SIG-M5 treated with dmso at 0.1 percent for 504 hours (cell line): Measurements from ENCODE around the gene ARHGAP6.
"Not testable (repeated sequence)": the region's sequence is repeated elsewhere in the genome, so short reads cannot be mapped to it uniquely, and the experiment has no call there.

Experiments
- DNase-seq: peaks from one replicate; lab custom pipeline; 2025; ENCODE audit not compliant: unreplicated experiment; lab: John Stamatoyannopoulos, UW

The ARHGAP6 gene

DNA sequence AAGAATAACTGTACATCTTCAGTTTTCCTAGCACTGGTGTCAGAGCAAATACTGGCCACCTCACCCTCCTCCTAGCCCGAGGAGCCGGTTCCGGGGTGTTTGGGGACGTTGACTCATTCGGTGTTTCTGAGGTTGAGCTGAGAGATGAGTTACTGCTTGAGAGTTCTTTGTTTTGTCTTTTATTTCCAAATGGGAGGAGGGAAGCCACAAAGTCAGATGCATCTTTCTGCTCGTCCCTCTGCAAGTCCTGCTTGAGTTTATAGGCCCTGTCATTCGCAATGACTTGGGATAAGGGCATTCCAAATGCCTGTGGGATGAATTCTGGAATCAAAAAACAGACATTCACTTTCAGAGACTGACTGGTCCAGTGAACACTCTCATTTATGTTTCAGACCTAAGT is 477.1 kb downstream of the ARHGAP6 start:
- no peak for DNase-seq

DNA sequence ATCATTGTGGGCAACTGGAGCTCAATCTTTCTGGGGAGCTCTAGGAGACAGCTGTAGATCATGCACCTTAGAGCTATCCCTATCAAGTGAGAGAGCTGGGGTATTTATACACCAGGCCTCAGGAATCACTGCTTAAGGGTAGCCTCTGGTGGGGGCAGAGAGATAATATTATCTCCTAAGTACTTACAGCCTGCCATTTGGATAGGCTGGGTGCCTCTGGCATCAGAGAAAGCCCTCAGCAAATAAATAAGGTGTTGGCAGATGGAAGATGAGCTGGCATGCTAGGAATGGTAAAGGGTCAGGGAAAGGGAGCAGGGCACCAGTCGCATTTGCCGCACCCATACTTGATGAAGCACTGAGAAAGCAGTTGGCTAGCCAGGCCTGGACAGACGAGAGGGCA is 478.7 kb downstream of the ARHGAP6 start:
- no peak for DNase-seq

DNA sequence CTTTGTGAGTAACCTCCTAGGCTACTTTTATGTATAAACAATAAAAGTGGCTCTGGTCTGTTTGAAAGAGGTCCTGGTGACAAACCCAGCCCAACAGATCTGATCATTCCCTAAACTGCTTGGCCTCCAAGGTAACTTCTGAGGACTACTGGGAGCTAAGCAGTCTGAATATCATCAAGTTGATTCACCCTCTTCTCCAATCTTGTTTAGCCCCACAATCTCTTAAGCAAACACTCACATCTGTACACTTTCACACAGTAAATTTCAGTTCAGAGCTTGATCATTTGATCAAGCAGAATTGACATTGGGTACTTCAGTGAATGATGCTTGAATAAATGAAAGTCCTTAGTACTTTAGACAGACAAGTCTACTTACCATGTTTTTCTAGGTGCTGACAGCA is 479.9 kb downstream of the ARHGAP6 start:
- no peak for DNase-seq

DNA sequence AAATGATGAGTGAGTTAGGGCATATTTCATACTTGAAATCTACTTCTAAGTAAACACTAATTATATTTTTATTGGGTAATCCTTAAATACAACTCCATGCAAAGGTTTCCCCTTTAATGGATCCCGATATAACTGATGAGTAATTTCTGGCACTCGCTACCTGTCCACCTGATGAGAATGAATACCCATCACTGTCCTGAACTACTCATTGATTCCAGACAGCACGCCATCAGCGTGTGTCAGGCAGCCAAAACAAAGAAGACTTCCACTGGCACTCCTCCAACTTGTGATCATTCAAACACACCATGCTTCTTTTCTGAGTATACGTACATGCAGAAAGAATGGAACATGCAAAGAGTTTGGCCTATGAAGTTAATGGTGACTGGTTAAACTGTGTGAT is 485.1 kb downstream of the ARHGAP6 start:
- DNase-seq: no peak

DNA sequence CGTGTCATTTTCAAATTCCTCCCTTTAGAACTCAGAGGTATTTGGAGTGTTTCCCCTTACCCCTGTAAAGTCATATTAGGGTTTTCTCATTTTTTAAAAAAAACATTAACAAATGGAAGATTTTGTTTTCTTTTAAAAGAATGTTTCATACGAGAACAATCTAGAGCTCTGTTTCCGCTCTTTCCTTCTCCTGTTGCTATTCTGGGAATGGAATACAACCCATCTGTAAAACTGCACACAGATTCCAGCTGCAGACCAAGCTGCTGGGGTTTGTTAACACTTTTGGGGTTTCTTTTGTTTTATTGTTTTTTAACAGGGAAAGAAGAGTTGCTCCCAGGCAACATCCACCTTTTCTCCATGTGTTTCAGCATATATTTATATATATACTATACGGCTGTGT is 493.3 kb downstream of the ARHGAP6 start:
- DNase-seq: no peak

DNA sequence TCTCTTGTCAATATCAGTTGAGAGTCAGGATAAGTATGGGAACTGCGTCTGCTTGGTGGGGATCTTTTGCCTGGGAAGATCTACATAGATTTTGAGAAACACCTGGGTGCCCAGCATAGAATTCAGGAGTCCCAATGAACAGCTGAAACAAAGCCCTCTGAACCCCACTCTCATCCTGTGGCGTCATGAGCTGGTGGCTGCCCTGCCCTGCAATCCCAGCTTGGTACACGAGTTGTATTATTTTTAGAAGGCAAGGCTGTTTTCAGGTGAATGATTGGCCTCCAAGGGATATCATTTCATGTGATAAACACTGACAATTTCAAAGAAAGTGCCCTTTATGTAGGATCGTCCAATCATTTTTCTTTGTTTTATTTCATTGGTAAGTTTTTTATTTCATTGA is 493.8 kb downstream of the ARHGAP6 start:
- no peak for DNase-seq

DNA sequence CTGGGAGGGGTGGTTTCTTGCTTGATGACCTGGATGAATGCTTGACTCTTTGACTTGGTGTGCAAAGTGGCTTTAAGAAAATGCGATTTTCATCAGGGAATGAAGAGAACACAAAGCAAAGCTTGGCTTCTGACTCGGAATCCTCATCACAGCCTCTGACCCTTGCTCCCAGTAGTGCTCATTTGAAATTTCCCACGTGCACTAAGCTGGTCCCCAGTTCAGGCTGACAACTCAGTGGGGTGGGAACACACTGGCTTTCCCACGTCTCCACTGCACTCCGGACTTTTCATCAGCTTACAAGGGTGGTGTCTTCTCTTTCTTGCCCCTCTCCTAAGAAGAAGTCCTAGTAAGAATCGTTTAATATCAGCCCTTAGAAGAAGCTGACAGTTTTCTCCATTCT is 501.3 kb downstream of the ARHGAP6 start:
- no peak for DNase-seq

DNA sequence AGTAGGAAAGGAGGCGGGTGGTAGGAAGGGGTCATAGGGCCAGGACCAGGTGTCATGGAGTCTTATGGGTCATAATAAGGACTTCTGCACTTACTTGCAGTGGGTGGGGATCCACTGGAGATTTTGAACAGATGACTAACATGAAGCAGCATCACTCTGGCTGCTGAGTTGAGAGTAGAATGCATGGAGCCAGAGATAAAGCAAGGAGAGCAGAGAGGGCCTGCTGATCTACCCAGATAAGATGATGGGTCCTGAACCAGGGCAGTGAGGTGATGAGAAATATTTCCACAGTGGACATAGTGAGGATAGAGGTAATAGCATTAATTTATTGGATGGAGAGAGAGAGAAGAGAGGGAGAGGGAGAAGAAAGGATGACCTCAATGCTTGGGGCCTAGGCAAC is 506.6 kb downstream of the ARHGAP6 start:
- DNase-seq: no peak

DNA sequence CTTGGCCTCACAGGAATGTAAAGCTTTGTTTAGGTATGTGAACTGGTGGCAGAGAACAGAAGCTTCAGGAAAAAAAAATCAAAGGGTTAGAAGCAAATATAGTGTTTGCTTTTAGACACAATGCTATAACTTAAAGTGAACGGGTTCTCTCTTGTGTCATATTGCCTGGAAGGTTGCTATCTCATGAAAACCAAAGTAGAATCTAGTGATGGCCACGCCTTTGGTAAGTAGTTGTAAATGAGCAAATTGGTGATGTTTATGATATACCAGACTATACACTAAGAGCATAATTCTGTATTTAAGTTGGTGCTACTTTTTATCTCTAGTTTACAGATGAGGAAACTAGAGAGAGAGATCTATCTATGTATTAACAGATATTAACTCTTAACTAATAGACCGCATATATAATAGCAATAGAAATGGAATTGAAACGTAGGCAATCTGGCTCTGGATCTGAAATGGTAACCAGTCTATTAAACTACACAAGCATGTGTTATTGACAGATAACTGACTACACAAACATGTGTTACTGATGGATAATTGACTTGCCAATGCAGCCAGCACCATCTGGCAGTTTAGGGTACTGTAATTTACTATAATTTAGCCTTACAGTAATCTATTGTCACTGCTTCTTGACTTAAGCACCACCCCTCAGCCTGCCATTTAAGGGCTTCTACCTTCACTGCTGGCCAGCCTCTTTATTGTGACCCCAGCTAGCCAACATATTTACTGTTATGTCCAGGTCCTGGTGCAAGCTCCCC is 513.7 kb downstream of the ARHGAP6 start:
- DNase-seq: no peak

DNA sequence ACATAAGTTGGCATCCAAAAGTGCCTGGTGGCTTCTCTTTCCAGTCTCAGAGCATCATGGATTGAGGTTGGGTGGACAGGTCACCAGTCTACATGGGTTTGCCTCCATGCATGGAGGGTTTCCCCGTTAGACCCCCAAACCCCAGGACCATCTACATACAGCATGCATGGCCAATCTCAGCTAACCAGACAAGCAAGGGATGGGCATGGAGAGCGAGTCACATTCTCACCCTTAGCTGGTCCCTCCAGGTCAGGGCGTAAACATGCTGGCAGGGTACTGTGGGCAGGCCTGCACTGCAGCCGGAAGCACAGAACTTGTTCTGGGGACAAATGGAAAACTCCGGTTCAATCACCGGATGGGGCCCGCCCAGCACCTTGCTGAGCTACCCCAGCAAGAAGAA is 517.3 kb downstream of the ARHGAP6 start:
- DNase-seq: no peak

DNA sequence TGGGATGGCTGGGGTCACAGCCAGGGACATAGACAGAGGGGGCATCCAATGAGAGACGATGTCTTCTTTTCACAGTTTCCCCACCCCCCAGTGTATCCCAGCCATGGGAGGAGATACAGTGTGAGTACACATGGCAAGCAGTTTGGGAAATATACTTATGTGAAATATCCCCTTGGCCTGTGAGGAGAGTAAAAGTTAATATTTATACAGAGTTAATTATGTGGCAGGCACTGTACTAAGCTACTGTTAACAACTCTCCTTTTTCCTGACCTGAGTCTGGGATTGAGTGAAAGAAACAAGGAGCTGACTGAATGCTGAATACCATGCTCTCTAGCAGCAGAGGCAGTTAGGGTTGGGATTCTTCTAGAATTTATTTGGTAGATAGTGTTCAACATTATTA is 519.3 kb downstream of the ARHGAP6 start:
- no peak for DNase-seq

DNA sequence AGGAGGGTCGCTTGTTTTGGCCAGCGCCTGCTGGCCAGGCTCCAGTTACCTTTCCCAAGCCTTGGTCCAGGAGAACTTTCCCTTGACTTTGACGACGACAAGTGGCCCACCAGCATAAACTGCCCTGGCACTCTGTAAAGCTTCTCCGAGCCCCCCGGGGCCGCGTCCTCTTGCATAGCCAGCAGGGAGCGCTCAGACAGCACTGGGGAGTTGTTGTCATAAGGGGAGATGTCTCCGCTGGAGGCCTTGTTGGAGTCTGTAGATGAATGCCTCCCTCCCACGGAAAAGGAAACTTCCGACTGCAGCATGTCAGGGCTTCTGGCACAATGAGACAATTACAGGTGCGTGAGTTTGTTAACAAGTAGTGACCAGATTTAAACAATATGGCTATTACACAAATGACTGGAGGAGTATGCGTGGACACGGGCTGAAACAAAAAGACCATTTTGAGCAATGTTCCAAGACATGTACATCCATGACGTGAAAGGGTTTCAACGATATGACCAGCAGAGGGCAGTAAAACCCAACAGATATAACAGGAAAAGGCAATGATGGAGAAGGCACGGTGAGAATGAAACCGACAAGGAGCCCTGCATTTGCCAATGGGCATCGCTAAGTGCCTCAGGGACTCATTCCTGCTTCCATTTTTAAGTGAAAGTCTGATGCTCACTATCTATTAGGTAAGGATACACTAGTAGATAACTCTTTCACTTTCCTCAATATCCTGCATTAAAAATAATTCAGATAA is 521.6 kb downstream of the ARHGAP6 start:
- peak; percentile 60 for DNase-seq

DNA sequence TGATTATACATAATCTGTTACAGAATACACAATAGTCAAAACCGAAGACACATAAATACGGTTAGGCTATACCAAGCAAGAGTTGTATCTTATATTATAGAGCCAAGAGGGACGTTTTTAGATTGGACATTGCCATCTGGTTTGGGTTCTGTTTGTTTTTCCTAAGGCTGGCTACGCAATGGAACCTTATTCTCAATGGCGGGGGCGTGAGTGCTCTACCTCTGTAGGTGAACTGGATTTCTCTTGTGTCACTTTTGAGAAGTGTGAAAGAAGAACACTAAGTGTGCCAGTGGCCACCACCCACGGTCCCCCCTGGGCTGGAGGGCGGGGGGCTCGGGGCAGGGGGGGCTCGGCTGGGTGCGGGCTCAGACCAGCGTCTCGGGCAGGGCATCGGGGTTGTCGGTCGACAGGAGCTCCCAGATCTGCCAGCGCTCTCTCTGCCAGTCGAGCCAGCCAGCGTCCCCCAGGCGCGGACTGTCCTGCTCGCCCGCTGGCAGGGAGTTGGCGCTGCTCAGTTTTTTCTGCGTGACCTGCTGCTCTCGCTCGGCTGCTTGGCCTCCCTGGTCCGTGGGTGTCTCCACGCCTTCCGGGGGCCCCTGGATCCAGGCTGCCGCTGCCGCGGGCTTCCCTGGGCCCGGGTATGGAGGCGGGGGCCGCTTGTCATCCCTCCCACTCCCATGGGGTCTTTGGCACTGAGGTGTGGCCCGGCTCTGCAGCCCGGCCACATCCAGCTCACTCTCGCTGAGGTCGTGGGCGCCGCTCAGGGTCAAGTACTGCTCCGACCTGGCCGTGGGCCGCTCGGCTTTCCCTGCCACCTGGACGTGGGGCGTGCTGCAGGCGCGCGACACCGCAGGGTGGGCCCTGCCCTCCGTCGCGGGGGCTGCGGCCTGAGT is 527.0 kb downstream of the ARHGAP6 start:
- DNase-seq: no peak

DNA sequence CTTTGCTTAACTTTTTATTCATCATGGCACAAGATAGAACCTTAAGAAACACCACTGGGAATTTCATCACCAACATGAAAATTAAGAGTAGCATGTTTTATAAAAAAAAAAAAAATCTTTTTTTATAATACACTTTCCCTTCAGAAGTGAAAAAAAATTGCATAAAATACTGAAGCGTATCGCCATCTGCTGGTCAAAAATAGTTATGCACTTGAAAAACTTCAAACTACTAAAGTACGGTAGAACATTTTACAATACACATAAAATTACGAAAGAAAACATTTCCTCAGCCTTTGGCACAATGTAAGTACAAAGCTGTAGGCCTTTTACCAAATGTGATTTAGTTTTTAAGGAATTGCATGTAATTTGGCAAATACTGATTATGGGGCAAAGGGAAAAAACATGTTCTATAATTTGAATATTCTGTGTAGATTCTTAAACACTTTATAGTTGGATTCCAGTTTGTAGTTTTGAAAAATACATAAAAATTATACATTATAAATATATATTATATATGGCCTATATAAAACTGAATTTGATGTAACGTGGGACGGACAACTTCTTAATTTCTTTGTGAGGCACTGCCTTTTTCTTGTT is 528.1 kb downstream of the ARHGAP6 start:
- peak; percentile 19 for DNase-seq

DNA sequence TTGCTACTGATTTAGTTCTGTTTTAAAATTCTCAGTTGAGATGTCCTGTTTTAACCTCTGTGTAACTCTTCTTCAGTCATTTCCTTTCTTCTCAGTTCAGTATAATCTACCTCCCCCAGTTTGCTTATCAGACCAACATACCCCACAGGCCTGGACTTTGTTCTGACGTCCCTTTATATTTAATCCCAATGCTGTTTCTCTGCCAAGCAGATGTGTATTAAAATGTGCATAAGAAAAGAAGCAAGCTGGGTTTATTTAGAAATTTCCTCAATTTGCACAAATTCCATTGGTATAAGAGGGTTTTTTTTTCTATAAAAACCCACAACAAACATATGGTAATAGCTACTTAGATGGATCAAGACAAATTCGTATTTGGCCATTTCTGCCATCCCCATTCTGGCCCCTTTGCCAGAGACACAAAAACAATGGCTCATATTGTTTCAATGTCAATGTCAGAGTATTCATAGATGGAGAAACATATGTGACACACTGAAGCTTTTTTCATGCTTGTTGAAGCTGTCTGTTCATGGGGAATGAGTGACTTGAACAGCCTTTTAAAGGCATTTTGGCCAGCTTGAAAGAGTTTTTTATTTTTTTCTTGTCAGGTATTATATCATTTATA is 530.0 kb downstream of the ARHGAP6 start:
- no peak for DNase-seq

DNA sequence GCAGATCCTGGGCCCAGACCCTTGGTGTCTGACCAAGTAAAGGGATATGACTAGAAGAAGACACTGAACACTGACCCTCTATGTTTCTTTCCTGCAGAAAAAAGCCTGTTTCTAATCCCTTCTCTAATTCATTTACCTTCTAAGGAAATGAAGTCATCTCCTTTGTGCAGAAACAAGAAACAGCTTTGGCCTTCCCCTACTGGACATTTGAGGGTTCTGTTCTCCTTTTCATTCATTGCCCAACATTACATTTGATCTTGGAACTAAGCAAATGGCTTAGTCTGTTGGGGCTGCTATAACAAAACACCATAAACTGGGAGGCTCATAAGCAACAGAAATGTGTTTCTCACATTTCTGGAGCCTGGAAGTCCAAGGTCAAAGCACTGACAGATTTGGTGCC is 534.6 kb downstream of the ARHGAP6 start:
- no peak for DNase-seq

DNA sequence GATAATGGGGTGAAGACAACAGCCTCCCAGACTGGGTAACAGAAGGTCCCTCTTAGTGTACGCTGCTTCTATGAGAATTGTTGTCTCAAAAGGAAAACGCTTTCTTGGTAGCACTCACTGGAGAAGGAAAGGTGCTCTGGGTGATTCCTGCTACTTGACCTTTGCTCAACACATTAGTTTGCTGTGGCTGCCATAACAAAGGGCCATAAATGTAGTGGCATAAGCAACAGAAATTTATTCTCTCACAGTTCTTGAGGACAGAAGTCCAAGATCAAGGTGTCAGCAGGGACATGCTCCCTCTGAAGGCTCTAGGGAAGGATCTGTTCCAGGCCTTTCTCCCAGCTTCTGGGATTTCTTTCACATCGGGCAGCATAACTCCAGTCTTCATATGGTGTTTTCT is 535.6 kb downstream of the ARHGAP6 start:
- DNase-seq: no peak

DNA sequence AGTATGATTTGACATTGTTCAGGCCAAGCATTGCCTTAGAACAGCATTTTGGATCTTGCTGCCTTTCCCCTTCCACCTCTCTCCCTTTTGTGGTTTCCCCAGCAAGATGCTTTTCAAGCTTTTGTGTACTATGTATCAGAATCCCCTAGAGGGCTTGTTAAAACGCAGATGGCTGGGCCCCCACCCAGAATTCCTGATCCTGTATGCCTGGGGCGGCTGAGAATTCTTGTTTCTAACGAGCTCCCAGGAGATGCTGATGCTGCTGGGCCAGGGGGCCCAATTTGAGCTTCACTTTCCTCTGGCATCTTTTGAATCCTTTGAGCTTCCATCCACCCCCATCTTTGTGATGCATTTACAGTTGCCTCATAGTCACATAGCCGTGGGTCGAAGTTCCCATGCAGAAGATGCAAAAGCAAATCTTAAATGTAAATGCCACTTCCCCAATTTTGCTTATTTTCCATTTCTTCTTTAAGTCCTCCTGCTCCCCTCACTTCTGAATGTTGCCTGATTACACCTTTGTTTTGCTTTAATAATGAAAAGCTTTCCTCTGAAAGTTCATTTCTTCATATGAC is 536.1 kb downstream of the ARHGAP6 start:
- no peak for DNase-seq

DNA sequence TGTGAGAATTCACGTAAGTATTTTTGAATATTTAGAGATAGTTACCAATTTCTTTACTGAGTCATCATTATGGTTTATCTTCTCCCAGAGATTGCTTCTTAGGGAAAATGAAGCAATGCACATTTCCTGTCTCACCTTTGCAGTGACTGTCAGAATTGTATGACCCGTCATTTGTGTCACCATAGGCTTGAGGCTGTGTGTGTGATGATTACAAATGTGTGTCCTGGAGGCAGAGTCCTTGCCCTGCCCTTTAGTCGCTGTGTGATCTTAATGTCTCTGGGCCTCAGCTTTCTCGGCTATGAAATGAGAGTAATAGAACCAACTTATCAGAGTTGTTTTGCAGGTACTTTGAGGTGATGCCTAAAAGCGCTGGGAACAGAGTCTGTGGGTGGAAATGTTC is 540.7 kb downstream of the ARHGAP6 start:
- DNase-seq: no peak

DNA sequence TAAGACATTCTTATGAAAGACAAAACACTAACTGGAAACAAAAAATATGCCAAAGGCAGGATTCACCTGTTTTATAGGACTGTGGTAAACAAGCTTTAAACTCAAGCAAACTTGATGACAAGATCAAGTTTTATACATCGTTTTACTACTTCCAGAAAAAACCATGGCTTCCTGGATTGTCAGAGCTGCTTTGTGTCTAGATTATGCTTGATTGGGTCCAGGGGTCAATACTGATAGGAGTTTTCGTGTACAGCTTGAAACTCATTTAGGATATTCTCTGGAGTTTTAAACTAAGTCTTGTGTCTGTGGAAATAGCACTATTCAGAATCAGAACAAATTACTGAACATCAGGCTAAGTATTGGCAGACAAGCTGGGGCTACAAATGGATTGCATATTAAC is 541.6 kb downstream of the ARHGAP6 start:
- DNase-seq: no peak

DNA sequence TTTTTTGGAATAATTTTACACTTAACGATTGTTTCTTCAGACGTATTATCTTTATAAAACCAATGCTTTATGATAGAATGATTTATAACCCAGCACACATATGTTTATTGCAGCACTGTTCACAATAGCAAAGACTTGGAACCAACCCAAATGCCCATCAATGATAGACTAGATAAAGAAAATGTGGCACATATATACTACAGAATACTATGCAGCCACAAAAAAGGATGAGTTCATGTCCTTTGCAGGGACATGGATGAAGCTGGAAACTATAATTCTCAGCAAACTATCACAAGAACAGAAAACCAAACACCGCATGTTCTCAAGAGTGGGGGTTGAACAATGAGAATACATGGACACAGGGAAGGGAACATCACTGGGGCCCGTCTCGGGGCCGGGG is 542.6 kb downstream of the ARHGAP6 start:
- not testable (repeated sequence) for DNase-seq
